ENCODE data around the gene TTC12.

The TTC12 gene

DNA sequence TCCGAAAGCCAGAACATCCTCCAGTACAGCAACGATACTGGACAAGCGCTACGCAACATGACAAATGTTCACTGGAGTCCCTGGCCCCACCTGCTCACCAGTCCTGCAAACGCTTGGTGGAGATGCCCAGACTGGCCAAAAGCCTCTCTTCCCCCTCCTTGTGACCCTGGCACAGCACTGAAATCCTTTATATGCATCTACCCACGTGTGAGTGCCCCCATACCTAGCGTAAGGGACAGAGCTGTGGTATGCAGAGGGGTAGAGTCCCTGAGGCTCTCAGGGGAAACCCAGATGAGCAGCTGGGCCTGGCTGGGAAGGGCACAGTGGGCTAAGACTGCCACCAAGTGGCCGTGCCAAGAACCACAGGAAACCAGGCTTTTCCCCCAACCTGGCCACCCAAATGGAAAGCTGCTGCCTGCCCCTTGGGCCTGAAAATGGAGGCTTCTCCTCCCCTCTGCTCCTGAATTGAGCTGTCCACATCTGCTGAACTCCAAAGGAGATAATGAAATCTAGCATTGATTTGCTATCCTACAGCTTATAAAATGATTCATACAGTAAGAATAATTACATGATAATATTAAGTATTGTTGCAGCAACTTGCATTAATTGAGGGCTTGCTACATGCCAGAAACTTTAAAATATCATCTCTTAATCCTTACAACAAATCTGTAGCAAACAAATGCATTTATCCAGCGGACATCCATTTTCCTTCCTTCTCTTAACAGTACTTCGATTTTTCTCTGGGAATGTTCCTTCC is 24.8 kb upstream of the TTC12 start:
- peak overlapping the region; percentile 89 for H2BK12ac ChIP-seq (ENCODE audit: low read length)
- peaks cover 0 to 8% of the 10 kb centered on the region in 2 donors for H3K4me1 ChIP-seq (ENCODE audit: control insufficient read depth in 2 of 2, insufficient read depth in 1 of 2, low read depth in 1 of 2, low read length in 2 of 2)
- no peak overlapping the region for H4K8ac ChIP-seq (ENCODE audit: low read depth, low read length)
- H3K27me3 ChIP-seq (ENCODE audit: control insufficient read depth in 3 of 3, insufficient read depth in 3 of 3, low read depth in 1 of 3, low read length in 3 of 3) = no peaks in the 10 kb centered on the region
- H3K14ac ChIP-seq (ENCODE audit: low read length) = no peak overlapping the region
- no peaks in the 10 kb centered on the region for H3K79me1 ChIP-seq (ENCODE audit: low read depth, low read length)
- no peak overlapping the region for H2BK120ac ChIP-seq (ENCODE audit: low read depth, low read length)
- H2BK15ac ChIP-seq (ENCODE audit: low read length) = no peak overlapping the region
- no CpG with 5 or more reads among the region's 10 CpGs for WGBS, 2 donors (ENCODE audit: extremely low coverage in 2 of 2, insufficient read length in 2 of 2, insufficient replicate concordance in 1 of 2)
- no peak overlapping the region for H3K9ac ChIP-seq (ENCODE audit: low read depth, low read length, poor library complexity)
- no peak overlapping the region for H3K4me3 ChIP-seq (ENCODE audit: low read length in 2 of 2)
- no peak overlapping the region for H2BK5ac ChIP-seq (ENCODE audit: low read length)
- H2AK5ac ChIP-seq (ENCODE audit: low read depth, low read length) = peak overlapping the region; percentile 51
- H3K36me3 ChIP-seq (replicated peaks in 1 of 2; ENCODE audit: control insufficient read depth in 2 of 2, insufficient read depth in 2 of 2, low read length in 2 of 2) = no peaks in the 10 kb centered on the region
- H2AFZ ChIP-seq (ENCODE audit: low read length) = no peak overlapping the region
- H3K9me3 ChIP-seq (replicated peaks in 1 of 2; ENCODE audit: control insufficient read depth in 2 of 2, insufficient read depth in 1 of 2, low read depth in 1 of 2, low read length in 2 of 2) = no peaks in the 10 kb centered on the region
- no peak overlapping the region for H3K23ac ChIP-seq (ENCODE audit: low read depth, low read length, poor library complexity)
- no peak overlapping the region for H3K4ac ChIP-seq (ENCODE audit: low read length)
- H3K18ac ChIP-seq (ENCODE audit: low read length) = peak overlapping the region; percentile 44
- H3K4me2 ChIP-seq (ENCODE audit: insufficient read depth, low read length, poor library complexity, severe bottlenecking) = no peak overlapping the region
- H4K91ac ChIP-seq (ENCODE audit: low read depth, low read length, poor library complexity) = no peak overlapping the region
- peak; percentile 65 for DNase-seq (ENCODE audit: low spot score)
- no peak overlapping the region for H3K27ac ChIP-seq (replicated peaks; ENCODE audit: low read length)

DNA sequence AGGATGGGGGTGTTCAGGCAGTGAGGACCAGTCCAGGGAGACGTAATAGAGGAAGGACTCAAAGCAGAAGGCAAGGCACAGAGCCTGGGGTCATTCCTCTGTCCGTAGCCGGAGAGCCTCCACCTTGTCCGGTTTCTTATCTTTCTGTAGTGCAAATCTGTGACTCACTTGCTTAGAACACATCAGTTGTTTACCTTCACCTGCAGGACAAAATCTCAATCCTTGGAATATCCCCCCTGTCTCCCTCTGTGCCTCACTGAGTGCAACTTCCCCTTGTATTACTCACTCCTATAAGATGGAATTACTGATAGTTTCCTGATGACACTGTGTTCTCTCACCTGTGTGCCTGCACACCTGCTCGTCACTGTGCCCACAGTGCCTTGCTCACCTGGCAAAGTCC is 20.4 kb upstream of the TTC12 start:
- Histone ChIP-seq H2BK12ac (ENCODE audit: low read length) (no peak overlapping the region), H3K14ac (ENCODE audit: low read length) (no peak overlapping the region), H3K4ac (ENCODE audit: low read length) (no peak overlapping the region), H3K36me3 (replicated peaks in 1 of 2; ENCODE audit: control insufficient read depth in 2 of 2, insufficient read depth in 2 of 2, low read length in 2 of 2) (no peaks in the 10 kb centered on the region), H3K4me3 (ENCODE audit: low read length in 2 of 2) (no peak overlapping the region), H3K79me1 (ENCODE audit: low read depth, low read length) (no peaks in the 10 kb centered on the region), H2AFZ (ENCODE audit: low read length) (no peak overlapping the region), H3K9ac (ENCODE audit: low read depth, low read length, poor library complexity) (no peak overlapping the region), H2BK120ac (ENCODE audit: low read depth, low read length) (no peak overlapping the region), H2AK5ac (ENCODE audit: low read depth, low read length) (no peak overlapping the region), H3K18ac (ENCODE audit: low read length) (no peak overlapping the region), H3K23ac (ENCODE audit: low read depth, low read length, poor library complexity) (no peak overlapping the region), H3K4me1 (ENCODE audit: control insufficient read depth in 2 of 2, insufficient read depth in 1 of 2, low read depth in 1 of 2, low read length in 2 of 2) (peaks cover 0 to 5% of the 10 kb centered on the region in 2 donors), H4K91ac (ENCODE audit: low read depth, low read length, poor library complexity) (no peak overlapping the region), H3K9me3 (replicated peaks in 1 of 2; ENCODE audit: control insufficient read depth in 2 of 2, insufficient read depth in 1 of 2, low read depth in 1 of 2, low read length in 2 of 2) (no peaks in the 10 kb centered on the region), H2BK15ac (ENCODE audit: low read length) (no peak overlapping the region), H2BK5ac (ENCODE audit: low read length) (no peak overlapping the region), H3K27me3 (ENCODE audit: control insufficient read depth in 3 of 3, insufficient read depth in 3 of 3, low read depth in 1 of 3, low read length in 3 of 3) (peaks cover 0 to 3% (median 0%) of the 10 kb centered on the region in 3 experiments), H3K27ac (replicated peaks; ENCODE audit: low read length) (no peak overlapping the region), H4K8ac (ENCODE audit: low read depth, low read length) (no peak overlapping the region), H3K4me2 (ENCODE audit: insufficient read depth, low read length, poor library complexity, severe bottlenecking) (no peak overlapping the region)
- DNase-seq (ENCODE audit: low spot score) = no peak
- WGBS, 2 donors (ENCODE audit: extremely low coverage in 2 of 2, insufficient read length in 2 of 2, insufficient replicate concordance in 1 of 2) = no CpG with 5 or more reads among the region's 5 CpGs

DNA sequence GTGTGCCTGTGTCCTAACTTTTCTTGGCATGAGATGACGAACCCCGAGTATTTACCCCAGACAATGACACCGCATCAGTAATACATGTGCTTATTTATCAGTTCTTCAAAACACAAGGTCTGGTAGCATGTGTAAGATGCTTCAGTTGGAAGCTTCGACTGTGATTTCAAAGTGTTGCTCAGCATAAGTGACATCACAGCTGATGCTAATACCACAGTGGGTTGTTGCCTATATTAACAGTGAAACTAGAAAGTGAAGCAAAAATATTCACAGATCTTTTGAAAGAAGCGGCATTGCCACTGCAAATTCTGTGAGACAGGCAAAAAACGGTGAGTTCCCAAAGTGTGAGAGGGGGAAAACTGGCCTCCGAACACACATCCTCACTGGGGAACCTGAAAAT is 18.4 kb upstream of the TTC12 start:
- no CpG with 5 or more reads among the region's 7 CpGs for WGBS, 2 donors (ENCODE audit: extremely low coverage in 2 of 2, insufficient read length in 2 of 2, insufficient replicate concordance in 1 of 2)
- DNase-seq (ENCODE audit: low spot score) = no peak

DNA sequence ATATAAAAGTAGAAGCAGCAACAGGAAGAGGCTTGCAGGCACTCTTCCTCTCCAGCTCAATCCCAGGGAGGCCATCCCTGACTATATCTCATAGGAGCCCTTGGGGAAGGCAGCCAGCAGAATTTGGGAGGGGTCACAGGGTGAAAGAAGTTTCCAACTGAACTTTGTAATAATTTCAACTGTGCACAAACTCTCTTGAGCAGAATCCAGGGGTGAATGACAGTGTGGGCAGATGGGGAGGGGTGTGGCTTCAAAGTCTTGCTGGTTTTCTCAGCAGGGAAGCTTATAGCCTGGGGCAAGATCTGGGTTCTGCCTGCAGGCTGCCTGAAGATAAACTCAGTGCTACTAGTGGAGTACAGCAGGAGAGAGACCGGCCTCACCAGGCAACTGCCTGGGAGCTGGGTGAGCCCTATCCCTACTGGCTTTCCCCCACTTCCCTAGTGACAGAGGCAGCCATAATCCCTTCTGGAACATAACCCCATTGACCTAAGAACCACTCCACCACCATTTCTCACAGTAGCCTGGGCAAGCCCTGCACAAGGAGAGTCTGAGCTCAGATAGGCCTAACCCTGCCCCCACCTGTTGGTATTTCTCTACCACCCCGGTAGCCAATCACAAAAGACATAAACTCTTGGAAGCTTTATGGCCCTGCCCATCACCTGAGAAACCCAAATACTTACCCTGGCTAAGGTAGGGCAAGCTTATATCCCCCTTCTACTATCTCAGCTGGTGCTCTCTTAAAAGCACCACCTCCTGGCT is 17.8 kb upstream of the TTC12 start:
- Histone ChIP-seq H3K4ac (ENCODE audit: low read length) (no peak overlapping the region), H2AFZ (ENCODE audit: low read length) (no peak overlapping the region), H3K27me3 (ENCODE audit: control insufficient read depth in 3 of 3, insufficient read depth in 3 of 3, low read depth in 1 of 3, low read length in 3 of 3) (peaks cover 0 to 3% (median 0%) of the 10 kb centered on the region in 3 experiments), H4K8ac (ENCODE audit: low read depth, low read length) (no peak overlapping the region), H3K14ac (ENCODE audit: low read length) (no peak overlapping the region), H3K23ac (ENCODE audit: low read depth, low read length, poor library complexity) (no peak overlapping the region), H3K36me3 (replicated peaks in 1 of 2; ENCODE audit: control insufficient read depth in 2 of 2, insufficient read depth in 2 of 2, low read length in 2 of 2) (no peaks in the 10 kb centered on the region), H3K79me1 (ENCODE audit: low read depth, low read length) (no peaks in the 10 kb centered on the region), H2BK15ac (ENCODE audit: low read length) (peak overlapping the region; percentile 24), H3K4me2 (ENCODE audit: insufficient read depth, low read length, poor library complexity, severe bottlenecking) (no peak overlapping the region), H4K91ac (ENCODE audit: low read depth, low read length, poor library complexity) (no peak overlapping the region), H2BK5ac (ENCODE audit: low read length) (no peak overlapping the region), H3K9me3 (replicated peaks in 1 of 2; ENCODE audit: control insufficient read depth in 2 of 2, insufficient read depth in 1 of 2, low read depth in 1 of 2, low read length in 2 of 2) (no peaks in the 10 kb centered on the region), H2BK12ac (ENCODE audit: low read length) (no peak overlapping the region), H2BK120ac (ENCODE audit: low read depth, low read length) (no peak overlapping the region), H3K18ac (ENCODE audit: low read length) (no peak overlapping the region), H3K4me1 (ENCODE audit: control insufficient read depth in 2 of 2, insufficient read depth in 1 of 2, low read depth in 1 of 2, low read length in 2 of 2) (peaks cover 0 to 2% of the 10 kb centered on the region in 2 donors), H3K4me3 (ENCODE audit: low read length in 2 of 2) (no peak overlapping the region), H3K9ac (ENCODE audit: low read depth, low read length, poor library complexity) (no peak overlapping the region), H2AK5ac (ENCODE audit: low read depth, low read length) (no peak overlapping the region), H3K27ac (replicated peaks; ENCODE audit: low read length) (no peak overlapping the region)
- WGBS, 2 donors (ENCODE audit: extremely low coverage in 2 of 2, insufficient read length in 2 of 2, insufficient replicate concordance in 1 of 2) = no CpG with 5 or more reads among the region's 2 CpGs
- no peak for DNase-seq (ENCODE audit: low spot score)

More for the DNA sequence above, 18.4 kb upstream of the TTC12 start:
- no peak overlapping the region for H3K27ac ChIP-seq (replicated peaks; ENCODE audit: low read length)
- H2BK5ac ChIP-seq (ENCODE audit: low read length) = no peak overlapping the region
- H3K4me2 ChIP-seq (ENCODE audit: insufficient read depth, low read length, poor library complexity, severe bottlenecking) = no peak overlapping the region
- no peaks in the 10 kb centered on the region for H3K79me1 ChIP-seq (ENCODE audit: low read depth, low read length)
- no peak overlapping the region for H3K4me3 ChIP-seq (ENCODE audit: low read length in 2 of 2)
- H3K14ac ChIP-seq (ENCODE audit: low read length) = no peak overlapping the region
- no peak overlapping the region for H4K91ac ChIP-seq (ENCODE audit: low read depth, low read length, poor library complexity)
- no peaks in the 10 kb centered on the region for H3K36me3 ChIP-seq (replicated peaks in 1 of 2; ENCODE audit: control insufficient read depth in 2 of 2, insufficient read depth in 2 of 2, low read length in 2 of 2)
- H3K9ac ChIP-seq (ENCODE audit: low read depth, low read length, poor library complexity) = no peak overlapping the region
- H3K4me1 ChIP-seq (ENCODE audit: control insufficient read depth in 2 of 2, insufficient read depth in 1 of 2, low read depth in 1 of 2, low read length in 2 of 2) = peaks cover 0 to 2% of the 10 kb centered on the region in 2 donors
- no peak overlapping the region for H3K23ac ChIP-seq (ENCODE audit: low read depth, low read length, poor library complexity)
- H3K4ac ChIP-seq (ENCODE audit: low read length) = no peak overlapping the region
- H2BK15ac ChIP-seq (ENCODE audit: low read length) = no peak overlapping the region
- H2BK12ac ChIP-seq (ENCODE audit: low read length) = no peak overlapping the region
- no peaks in the 10 kb centered on the region for H3K9me3 ChIP-seq (replicated peaks in 1 of 2; ENCODE audit: control insufficient read depth in 2 of 2, insufficient read depth in 1 of 2, low read depth in 1 of 2, low read length in 2 of 2)
- H3K18ac ChIP-seq (ENCODE audit: low read length) = no peak overlapping the region
- no peak overlapping the region for H4K8ac ChIP-seq (ENCODE audit: low read depth, low read length)
- H2AK5ac ChIP-seq (ENCODE audit: low read depth, low read length) = no peak overlapping the region
- no peak overlapping the region for H2AFZ ChIP-seq (ENCODE audit: low read length)
- peaks cover 0 to 3% (median 0%) of the 10 kb centered on the region in 3 experiments for H3K27me3 ChIP-seq (ENCODE audit: control insufficient read depth in 3 of 3, insufficient read depth in 3 of 3, low read depth in 1 of 3, low read length in 3 of 3)
- no peak overlapping the region for H2BK120ac ChIP-seq (ENCODE audit: low read depth, low read length)

Data from neuronal stem cell (in vitro differentiated cells).